GM12864 (cell line): Measurements from ENCODE around the gene LTV1.
"Not testable (repeated sequence)": the region's sequence is repeated elsewhere in the genome, so short reads cannot be mapped to it uniquely, and the experiment has no call there.

Experiments
- DNase-seq: peaks from one replicate; pipeline ENCODE4 v3.0.0-alpha.2; 2011; ENCODE audit warnings: low read depth
- H3K4me3 ChIP-seq: 2 replicates; pipeline ENCODE4 v1.5.1; 2011; ENCODE audit warnings: mild to moderate bottlenecking, low read depth, low read length, control low read depth
- TF ChIP-seq, protein P1 (sequence below): IDR thresholded peaks from 2 replicates; pipeline ENCODE4 v1.5.1; 2011; ENCODE audit warnings: low read depth, mild to moderate bottlenecking, moderate library complexity, low read length, control low read depth, inconsistent platforms; ENCODE audit errors: missing control alignments

The LTV1 gene

DNA sequence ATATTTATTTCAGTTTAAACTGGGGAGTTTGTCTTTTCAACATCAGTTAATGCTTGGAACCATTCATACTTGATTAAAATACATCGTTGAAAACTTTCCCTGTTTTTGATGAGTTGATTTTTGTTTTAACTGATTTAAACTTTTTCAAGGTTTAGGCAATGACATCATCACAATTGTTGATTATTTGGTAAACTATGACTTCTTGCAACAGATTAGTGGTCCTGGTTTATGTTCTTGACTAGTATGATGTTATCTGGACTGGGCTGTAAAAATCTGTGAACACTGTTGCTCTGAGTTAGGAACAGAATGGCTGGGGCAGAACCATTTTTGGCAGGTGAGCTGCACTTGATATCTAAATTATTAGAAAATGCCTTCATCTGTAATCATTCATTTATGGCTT lies 21.1 kb downstream of the LTV1 start, which contains the start of gene ZC2HC1B:
Gene ZC2HC1B (plus strand): TSS at position 241 of the 400 bp plus-strand sequence. CDS start 66 bp downstream, at position 307.
- DNase-seq: no peak
- TF ChIP-seq, protein P1, sequence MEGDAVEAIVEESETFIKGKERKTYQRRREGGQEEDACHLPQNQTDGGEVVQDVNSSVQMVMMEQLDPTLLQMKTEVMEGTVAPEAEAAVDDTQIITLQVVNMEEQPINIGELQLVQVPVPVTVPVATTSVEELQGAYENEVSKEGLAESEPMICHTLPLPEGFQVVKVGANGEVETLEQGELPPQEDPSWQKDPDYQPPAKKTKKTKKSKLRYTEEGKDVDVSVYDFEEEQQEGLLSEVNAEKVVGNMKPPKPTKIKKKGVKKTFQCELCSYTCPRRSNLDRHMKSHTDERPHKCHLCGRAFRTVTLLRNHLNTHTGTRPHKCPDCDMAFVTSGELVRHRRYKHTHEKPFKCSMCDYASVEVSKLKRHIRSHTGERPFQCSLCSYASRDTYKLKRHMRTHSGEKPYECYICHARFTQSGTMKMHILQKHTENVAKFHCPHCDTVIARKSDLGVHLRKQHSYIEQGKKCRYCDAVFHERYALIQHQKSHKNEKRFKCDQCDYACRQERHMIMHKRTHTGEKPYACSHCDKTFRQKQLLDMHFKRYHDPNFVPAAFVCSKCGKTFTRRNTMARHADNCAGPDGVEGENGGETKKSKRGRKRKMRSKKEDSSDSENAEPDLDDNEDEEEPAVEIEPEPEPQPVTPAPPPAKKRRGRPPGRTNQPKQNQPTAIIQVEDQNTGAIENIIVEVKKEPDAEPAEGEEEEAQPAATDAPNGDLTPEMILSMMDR: no peak

DNA sequence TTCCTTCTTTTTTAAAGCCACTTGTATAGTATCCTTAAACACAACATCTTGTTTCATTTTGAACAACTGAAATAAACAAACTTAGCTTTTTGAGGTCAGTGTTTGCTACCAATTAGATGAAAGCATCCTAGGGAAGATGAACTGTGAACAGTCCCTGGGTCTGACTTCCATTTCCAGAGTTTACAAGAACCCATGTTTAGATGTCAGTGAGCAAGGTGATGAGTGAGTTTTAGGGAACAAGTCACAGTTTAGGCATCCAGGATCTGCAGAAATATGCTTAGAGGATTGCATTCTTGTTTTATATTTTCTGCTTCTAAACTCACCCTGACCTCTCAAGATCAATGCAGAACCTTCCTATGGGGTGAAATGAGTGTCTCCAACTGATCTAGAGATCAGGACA lies 24.1 kb downstream of the LTV1 start:
- no peak for DNase-seq
- no peak overlapping the region for H3K4me3 ChIP-seq
- TF ChIP-seq, protein P1: no peak

More for the DNA sequence above, 21.1 kb downstream of the LTV1 start, which contains the start of gene ZC2HC1B:
- H3K4me3 ChIP-seq: no peak within 1 kb of the TSS

GRCh38 chr6:143868808-143869207 lies 25.7 kb downstream of the LTV1 start:
- H3K4me3 ChIP-seq, DNase-seq: not testable (repeated sequence)

- H3K4me3 ChIP-seq, DNase-seq: not testable (repeated sequence)
These were observed 28.1 kb downstream of the LTV1 start for GRCh38 chr6:143871202-143871730.

- TF ChIP-seq, protein P1: no peak
- DNase-seq: peak; percentile 13
- no peak overlapping the region for H3K4me3 ChIP-seq
These were observed 29.1 kb downstream of the LTV1 start for GRCh38 chr6:143872201-143872600.

GRCh38 chr6:143873600-143873999 lies 30.5 kb downstream of the LTV1 start:
- H3K4me3 ChIP-seq, DNase-seq: not testable (repeated sequence)

GRCh38 chr6:143874503-143874902 lies 31.4 kb downstream of the LTV1 start:
- not testable (repeated sequence) for H3K4me3 ChIP-seq, DNase-seq

GRCh38 chr6:143877584-143878271 lies 34.6 kb downstream of the LTV1 start:
- no peak for DNase-seq
- H3K4me3 ChIP-seq: no peak overlapping the region
- TF ChIP-seq, protein P1: no peak

DNA sequence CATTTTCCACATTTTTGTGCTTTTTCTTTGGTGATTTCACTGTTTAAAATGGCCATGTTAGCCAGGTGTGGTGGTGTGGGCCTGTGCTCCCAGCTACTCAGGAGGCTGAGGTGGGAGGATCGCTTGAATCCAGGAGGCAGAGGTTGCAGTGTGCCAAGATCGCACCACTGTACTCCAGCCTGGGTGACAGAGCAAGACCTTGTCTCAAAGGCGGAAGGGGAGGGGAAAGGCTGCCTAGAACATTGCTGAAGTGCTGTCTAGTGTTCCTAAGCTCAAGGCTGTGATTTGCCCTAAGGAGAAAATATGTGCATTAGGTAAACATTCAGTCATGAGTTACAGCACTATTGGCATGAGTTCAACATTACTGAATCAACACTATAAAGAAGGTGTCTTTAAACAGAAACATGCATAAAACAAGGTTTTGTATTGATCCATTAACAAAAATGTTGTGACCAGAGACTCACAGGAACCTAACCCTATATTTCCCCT lies 35.2 kb downstream of the LTV1 start:
- DNase-seq: no peak
- H3K4me3 ChIP-seq: no peak overlapping the region
- TF ChIP-seq, protein P1: no peak
